Immature natural killer cell (primary cell): ENCODE results near the gene NOTCH4. TPM values are rescaled to one million over a fixed set of nuclear protein-coding genes. Genes with fewer than 3 reads are reported as not detected.

Source experiments
- polyA plus RNA-seq, 3 donors: library from polyadenylated mRNA; unstranded; fragments of 300-500 nt; fragmentation: Illumina TruSeq; gene quantifications; one replicate each; pipeline ENCODE4 v1.2.3, GENCODE V29; 2021

NOTCH4 gene
- polyA plus RNA-seq, 3 donors from 2014 or later, result 0.15 to 1.4 (median 1.2) TPM

Other genes starting within 250 kb of the NOTCH4 start
- not detected for gene C4A, start 242.0 kb downstream of the NOTCH4 start, polyA plus RNA-seq
- under 1 TPM in 1 of 3 donors, not detected in 2; 0.67 TPM for gene C4B, start 209.3 kb downstream of the NOTCH4 start, polyA plus RNA-seq
- under 1 TPM in 1 of 3 donors, not detected in 2; 0.10 TPM for gene CYP21A2, start 185.7 kb downstream of the NOTCH4 start, polyA plus RNA-seq
- not detected for gene TNXB, start 114.7 kb downstream of the NOTCH4 start, polyA plus RNA-seq
- gene ATF6B, start 95.8 kb downstream of the NOTCH4 start, polyA plus RNA-seq, result 10 to 100 TPM; 19.1 to 39.6 (median 20.7) TPM
- 1 to 10 TPM; 2.9 to 3.5 (median 3.2) TPM for gene FKBPL, start 93.8 kb downstream of the NOTCH4 start, polyA plus RNA-seq
- not detected for gene PRRT1, start 72.1 kb downstream of the NOTCH4 start, polyA plus RNA-seq
- gene PPT2, start 69.9 kb downstream of the NOTCH4 start, polyA plus RNA-seq, result 10 to 100 TPM; 13.1 to 17.0 (median 16.0) TPM
- not detected for gene EGFL8, start 59.5 kb downstream of the NOTCH4 start, polyA plus RNA-seq
- 10 to 100 TPM; 14.9 to 24.3 (median 17.2) TPM for gene AGPAT1, start 48.0 kb downstream of the NOTCH4 start, polyA plus RNA-seq
- gene RNF5, start 45.7 kb downstream of the NOTCH4 start, polyA plus RNA-seq, result 100 to 1,000 TPM; 126 to 190 (median 165) TPM
- under 1 TPM in 2 of 3 donors, not detected in 1; 0.25 to 0.57 TPM for gene AGER, start 39.8 kb downstream of the NOTCH4 start, polyA plus RNA-seq
- gene PBX2, start 33.9 kb downstream of the NOTCH4 start, polyA plus RNA-seq, result 1 to 10 TPM in 2 of 3 donors, under 1 TPM in 1; 0.31 to 2.4 (median 1.6) TPM
- gene GPSM3, start 31.4 kb downstream of the NOTCH4 start, polyA plus RNA-seq, result 100 to 1,000 TPM in 1 of 3 donors, 10 to 100 TPM in 2; 82.2 to 123 (median 84.5) TPM
- not detected for gene TSBP1, start 147.8 kb upstream of the NOTCH4 start, polyA plus RNA-seq
- gene BTNL2, start 183.1 kb upstream of the NOTCH4 start, polyA plus RNA-seq, result not detected
- 100 to 1,000 TPM; 103 to 884 (median 621) TPM for gene HLA-DRA, start 215.8 kb upstream of the NOTCH4 start, polyA plus RNA-seq